HG03521 (cell line): Measurements from ENCODE around the gene MYO16.
"Not testable (repeated sequence)": the region's sequence is repeated elsewhere in the genome, so short reads cannot be mapped to it uniquely, and the experiment has no call there.

Source experiments
- ATAC-seq: cut with Tn5 transposase; IDR thresholded peaks from one replicate; pipeline ENCODE4 v1.9.1; 2021; ENCODE audit warnings: mild to moderate bottlenecking, moderate library complexity; ENCODE audit not compliant: unreplicated experiment

Gene MYO16

DNA sequence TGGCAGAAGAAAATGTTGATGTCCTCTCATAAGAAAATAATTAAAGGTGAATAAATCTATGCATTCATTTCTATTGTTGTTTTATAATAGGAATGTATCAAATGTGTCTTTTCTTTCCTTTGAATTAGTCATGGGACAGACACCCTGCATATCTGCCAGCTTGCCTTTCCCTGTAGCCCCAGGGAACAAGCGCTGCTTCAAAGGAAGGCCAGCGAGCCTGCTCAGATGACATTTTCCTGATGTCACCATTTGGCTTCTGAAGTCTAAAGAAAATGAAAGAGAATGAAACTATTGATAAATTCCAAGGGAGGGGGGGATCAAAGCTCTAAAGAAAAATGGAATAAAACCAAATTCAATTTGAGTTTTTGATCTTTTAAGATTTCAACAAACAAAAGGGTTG, 582.2 kb downstream of the MYO16 start:
- no peak for ATAC-seq

DNA sequence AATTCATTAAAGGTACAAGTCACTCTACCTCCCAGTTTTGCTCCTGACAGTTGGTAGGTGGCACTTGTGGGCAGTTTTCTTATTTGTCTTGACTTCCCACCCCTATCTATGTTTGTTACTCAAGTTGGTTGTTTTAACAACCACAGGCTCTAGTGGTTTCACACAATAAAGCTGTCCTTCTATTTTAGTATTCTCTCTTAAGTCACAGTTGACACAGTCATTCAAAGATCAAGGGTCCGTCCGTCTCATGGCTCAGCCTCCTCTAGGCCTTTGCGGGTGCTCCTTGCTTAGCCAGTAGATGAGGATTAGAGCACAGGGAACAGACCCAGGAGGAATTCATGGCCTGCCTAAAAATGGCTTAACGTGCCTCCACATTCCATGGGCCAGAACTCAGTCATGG, 583.2 kb downstream of the MYO16 start:
- ATAC-seq = no peak

DNA sequence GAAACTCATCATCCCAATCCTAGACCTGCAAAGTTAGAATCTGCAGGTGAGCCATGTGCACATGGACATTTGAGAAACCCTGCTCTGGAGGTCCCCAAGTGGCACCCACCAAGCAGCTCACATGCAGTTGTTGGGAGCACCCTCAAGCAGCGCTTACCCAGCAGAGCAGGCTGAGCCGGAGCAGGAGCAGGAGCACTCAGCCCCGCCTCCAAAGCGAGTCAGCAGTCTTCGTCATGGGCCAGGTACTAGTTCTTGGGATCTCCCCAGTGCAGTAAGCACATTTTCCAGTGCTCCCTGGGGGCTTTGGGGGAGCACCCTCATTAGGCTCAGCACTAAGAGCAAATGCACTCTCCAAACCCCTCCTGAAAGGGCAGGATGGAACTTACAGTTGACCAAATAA, 584.3 kb downstream of the MYO16 start:
- no peak for ATAC-seq

DNA sequence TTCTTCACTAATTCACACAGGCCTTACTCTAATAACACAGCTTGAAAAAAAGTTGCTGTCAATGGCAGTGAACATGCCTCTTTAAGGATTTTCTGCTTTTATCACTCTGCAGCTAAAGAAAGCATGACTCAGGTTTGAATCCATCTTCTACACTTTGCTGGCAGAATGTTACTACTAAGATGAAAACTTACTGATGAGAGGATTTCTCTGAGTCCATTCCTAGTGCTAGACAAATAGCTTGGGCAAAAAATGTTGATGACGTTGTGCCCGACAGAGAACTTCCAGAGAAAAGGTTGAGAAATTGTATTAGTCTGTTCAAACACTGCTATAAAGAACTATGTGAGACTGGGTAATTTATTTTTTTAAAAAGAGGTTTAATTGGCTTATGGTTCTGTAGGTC, 585.0 kb downstream of the MYO16 start:
- no peak for ATAC-seq

DNA sequence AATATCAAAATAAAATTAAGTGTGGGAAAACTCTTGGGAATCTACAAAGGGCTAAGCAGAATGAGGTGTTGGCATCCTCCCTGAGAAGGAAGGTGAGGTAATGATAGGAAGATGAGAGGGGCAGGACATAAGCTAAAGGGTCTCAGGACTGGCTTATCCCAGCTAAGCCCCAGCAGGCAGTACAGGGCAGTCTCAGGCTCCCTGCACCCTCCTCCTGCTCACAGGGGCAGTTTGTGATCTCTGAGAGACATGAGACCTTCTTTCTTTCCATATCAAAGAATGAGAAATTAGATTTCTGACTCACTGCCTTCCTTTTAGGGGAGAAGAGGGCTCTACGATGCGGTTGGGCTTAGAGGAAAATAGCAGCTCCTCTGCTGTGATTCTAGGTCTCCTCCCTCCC, 586.0 kb downstream of the MYO16 start:
- no peak for ATAC-seq

DNA sequence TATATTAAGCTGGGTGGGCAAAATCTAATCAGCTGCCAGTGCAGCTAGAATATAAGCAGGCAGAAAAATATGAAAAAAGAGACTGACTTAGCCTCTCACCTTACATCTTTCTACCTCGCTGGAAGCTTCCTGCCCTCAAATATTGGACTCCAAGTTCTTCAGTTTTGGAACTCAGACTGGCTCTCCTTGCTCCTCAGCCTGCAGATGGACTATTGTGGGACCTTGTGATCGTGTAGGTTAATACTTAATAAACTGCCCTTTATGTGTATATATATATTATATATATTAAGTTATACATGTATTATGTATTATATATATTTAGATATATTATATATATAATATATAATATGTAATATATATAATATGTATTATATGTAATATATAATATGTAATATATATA, 588.1 kb downstream of the MYO16 start:
- not testable (repeated sequence) for ATAC-seq

DNA sequence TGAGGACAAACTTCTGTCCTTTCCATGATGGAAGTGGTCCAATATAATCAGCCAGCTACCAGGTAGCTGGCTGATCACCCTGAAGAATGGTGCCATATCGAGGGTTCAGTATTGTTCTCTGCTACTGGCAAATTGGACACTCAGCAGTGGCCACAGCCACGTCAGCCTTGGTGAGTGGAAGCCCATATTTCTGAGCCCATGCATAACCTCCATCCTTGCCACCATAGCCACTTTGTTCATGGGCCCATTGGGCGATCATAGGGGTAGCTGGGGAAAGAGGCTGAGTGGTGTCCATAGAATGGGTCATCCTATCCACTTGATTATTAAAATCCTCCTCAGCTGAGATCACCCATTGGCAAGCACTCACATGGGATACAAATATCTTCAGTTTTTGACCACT, 591.2 kb downstream of the MYO16 start:
- no peak for ATAC-seq

DNA sequence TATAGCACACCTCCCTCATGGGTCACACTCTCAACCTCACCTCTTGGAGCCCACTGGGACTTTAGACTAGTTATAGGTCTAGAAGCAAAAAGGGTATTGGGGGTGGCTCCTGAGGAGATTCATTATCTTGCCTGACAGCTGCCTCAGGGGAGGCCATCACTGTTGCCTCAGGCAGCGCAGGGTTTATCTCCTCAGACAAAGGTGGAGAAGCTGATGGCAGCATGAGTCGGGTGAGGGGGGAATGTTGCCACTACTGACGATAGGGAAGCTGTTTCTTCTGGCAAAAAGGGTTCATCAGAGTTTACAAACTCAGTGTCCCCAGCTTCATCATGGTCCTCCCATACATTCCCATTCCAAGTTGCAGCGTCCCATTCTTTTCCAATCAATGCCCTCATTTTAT, 594.6 kb downstream of the MYO16 start:
- ATAC-seq = no peak

DNA sequence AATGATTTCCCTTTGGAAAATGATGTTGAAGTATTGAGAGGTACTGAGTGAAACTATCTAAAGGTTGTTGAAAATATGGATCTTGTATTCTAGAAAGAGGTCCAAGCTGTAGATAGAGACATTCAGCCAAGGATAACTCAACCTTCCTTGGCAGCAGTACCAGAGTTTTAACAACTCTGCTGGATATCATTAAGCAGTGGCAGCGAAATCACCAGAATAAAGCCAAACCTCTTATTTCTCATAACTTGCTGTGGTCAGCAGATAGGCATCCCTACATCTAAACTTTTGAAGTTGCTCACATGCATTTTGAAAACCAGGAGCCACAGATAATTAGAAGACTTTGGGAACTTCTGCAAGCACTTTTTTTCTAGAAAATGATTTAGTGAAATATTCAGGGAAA, 597.2 kb downstream of the MYO16 start:
- ATAC-seq = no peak

DNA sequence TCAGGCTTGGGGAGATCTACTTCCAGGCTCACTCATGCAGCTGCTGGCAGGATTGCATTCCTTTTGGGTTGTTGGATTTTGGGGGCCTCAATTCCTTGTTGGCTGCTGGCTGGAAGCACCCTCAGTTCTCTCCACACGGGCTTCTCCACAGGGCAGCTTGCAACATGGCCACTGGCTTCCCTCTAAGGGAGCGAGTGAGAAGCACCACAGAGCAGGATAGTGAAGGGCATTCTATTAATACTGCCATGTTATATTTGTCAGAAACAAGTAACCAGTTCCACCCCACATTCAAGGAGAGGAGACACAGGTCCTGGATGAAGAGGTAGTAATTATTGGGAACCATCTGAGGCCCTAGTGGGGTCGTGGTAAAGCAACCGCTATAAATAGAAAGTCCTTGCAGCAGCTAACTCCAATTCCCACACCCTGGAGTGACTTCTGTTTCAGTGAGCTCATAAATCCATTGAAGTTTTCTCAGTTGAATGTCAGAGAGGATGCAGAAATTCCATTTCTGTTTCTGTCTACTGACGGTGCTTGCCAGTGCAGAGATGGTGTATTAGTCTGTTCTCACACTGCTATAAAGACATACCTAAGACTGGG, 598.0 kb downstream of the MYO16 start:
- ATAC-seq = no peak

DNA sequence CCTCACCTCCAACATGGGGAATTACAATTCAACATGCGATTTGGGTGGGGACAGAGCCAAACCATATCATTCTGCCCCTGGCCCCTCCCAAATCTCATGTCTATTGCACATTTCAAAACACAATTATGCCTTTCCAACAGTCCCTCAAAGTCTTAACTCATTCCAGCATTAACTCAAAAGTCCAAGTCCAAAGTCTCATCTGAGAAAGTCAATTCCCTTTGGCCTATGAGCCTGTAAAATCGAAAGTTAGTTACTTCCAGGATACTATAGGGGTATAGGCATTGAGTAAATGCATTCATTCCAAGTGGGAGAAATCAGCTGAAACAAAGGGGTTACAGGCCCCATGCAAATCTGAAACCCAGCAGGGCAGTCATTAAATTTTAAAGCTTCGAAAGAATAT, 598.8 kb downstream of the MYO16 start:
- no peak for ATAC-seq

DNA sequence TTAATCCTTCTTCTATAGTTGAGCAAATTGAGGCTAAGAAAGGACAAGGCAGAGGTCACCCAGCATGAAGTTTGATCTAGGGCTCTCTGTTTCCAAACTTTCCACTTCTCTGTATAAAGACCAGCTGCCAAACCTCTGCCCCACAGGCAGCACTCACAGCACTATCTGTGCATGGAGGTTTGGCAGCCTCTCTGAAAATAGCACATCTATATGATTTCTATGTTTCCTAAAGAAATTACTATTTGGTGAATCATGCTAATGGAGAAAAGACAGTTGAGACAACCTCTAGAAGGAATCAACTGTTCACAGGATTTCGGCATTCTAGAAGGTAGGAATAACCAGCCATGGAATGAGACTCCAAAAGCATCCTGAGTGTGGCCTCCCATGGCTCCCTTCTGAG, 602.5 kb downstream of the MYO16 start:
- no peak for ATAC-seq

DNA sequence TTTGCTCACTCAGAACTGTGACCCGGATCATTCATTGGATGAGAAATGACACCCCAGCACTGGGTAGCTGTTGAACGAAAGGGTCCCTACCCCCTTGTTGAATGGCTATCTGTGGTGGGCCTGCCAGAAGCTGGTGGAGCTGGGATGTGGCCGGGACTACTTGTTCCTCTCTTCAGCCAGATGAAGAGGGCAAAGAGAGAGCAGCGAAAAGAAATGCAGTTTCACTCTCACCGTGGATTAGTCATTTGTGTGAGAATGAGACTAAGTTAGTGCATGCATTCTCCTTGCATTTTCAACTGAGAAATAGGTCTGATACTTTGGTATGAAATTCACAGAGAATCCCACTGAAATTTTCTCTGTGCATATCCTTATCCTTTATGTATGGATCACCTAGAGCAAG, 603.9 kb downstream of the MYO16 start:
- no peak for ATAC-seq

DNA sequence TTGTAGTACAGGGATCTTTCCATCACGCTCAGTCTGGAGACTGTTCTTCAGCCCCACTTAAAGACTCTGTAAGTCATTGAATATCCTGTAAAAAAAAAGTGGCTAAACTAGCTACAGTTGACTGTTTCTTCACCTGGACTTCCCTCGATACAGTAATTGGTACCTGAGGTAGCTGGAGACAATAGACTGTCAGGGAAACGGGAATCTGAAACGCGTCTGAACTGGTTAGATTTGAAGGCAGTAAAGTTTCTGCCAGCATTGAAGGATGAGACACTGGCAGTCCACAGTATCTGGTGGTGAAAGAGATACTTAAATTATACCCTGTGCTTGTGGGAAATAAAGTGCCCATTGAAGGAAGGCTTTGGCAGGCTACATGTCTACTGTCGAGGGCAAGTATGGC, 606.5 kb downstream of the MYO16 start:
- no peak for ATAC-seq

DNA sequence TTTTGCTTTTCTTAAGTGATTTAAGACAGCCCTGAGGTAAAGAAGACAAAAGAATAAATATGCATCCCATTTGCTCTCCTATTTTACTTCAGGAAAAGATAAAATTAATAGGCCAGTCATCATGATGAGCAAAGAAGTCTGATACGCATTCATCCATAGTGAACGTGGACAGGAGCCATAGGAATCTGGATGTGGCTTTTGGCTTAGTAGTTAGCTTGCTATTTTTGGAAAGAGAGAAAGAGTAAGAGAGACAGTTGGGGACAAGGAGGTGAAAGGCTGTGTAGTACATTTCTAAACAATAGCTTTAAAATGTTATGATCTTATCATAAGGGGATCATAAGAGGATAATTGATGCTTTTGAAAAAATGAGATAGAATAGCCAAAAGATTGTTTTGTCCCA, 611.7 kb downstream of the MYO16 start:
- no peak for ATAC-seq

DNA sequence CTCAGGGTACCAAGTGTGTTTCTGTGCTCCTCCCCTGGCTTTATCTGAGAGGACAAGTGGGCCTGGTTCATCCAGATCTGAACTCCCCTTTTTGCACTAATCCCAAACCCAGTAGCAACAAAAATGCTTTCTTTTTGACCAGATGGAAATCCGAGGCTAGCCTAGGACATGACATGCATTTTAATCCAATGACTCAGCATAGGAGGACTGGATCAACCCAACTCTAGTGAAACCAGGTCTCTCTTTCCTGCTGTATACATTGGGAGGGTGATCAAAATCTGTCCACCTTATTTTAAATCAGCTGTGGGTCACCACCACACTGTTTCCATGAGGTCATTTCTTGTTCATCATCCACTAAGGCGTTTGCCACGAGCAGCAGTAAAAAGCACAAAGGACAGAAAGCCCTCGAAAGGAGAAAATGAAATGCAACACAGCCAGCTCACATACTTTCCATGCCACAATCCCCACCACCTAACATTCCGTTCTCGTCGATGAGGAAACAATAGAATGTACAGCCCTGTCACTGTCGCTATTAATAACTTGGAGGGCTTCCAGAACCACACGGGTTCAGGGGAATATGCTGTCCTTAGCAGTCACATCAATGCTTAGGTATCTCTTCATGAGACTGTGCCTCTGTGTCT, 614.0 kb downstream of the MYO16 start:
- no peak for ATAC-seq

DNA sequence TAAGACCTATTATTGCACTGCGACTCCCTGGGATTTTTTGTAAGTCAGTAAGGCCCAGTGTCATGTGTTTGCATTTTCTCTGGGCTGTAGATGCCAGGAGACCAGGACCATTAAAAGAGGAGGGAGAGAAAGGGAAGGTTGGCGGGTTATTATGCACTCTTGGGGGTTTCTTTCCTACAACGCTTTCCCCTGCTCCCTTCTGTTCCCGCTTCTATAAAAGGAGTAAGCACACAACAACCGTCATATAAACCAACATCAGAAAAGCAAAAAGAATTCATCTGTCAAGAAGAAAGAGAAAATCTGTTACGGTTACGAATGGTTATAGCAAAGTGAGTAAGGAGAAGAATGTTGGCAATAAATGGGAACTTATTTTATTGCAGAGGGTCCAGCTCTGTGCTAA, 615.2 kb downstream of the MYO16 start:
- ATAC-seq = no peak

DNA sequence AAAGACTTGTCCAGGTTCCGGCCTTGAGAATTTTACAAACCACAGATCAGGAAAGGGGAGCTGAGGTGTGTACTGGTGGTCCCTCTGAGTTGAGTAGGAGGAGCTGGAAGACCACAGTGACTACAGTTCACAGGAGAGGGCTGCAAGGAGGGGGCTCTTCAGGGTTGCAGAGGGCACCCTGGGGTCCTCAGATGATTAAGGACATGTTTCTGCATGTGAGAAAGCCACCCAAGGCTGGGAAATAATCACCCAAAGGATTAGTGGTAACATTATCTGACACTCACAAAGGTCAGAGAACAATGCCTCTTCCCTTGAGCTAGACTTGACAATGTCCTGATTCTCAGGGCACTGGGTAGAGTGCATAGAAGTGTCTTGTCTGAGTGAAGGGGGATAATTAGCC, 616.6 kb downstream of the MYO16 start:
- ATAC-seq = no peak

DNA sequence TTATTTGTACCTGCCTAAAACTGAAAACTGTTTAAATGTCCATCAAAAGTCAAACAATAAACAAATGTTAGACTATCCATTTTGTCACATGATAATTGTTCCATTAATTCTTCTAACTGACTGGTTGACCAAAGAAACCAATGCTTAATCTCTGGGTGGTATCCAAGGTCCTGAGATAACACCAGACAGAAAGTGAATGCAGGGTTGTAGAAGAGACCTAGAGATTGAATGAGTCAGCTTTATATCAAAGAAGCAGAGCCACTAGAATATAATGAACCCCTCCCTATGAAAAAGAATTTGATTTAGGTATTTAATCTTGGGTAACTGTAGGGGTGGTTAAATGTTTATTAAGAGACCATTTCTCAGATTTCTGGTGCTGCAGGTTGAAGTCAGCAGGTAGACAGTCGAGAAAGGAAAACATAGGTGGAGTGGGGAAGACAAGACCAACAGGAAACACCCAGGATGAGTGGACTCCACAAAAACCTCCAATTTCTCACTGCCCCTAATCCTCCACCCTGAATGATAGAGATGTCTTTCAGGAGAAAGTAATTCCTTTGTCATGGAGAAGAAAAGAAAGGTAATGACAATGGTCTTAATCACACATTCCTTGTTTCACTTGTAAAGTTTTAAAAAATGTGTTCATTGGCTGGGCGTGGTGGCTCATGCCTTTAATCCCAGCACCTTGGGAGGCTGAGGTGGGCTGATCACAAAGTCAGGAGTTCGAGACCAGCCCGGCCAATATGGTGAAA, 620.5 kb downstream of the MYO16 start:
- ATAC-seq = no peak

DNA sequence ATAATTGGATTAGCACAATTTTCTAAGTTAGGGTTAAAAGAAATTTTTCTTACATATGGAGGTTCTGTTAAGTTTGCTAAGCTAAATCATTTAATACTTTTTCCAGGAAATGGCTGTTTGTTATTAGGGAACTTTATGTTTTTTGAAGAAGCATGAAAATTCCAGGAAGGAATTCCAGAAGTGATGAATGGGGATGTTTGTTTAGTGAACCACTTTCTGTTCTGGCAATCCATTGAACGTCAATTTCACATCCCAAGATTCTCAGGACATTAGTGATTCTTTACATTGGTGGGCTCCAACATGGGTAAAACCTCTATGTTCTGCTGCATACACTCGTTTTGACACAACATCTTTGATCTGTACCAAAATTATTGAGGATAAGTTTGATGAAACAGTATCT, 622.5 kb downstream of the MYO16 start:
- no peak for ATAC-seq

DNA sequence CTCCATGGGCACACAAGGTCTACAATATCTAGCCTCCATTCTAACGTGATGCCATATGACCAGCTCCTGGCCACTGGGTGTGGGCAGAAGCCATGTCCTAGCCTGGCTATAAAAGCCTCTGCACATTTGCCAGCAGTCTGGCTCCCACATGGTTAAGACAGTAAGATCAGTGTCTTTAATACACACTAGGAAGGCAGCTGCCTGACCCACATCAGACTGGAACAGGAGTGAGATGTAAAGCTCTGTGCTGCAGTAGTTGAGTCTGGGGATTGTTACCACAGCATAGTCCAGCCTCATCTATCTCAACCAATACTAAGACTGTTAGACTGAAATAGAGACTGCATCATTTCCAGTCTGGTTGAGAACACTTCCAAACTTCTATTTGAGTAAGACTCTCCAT, 623.9 kb downstream of the MYO16 start:
- no peak for ATAC-seq

DNA sequence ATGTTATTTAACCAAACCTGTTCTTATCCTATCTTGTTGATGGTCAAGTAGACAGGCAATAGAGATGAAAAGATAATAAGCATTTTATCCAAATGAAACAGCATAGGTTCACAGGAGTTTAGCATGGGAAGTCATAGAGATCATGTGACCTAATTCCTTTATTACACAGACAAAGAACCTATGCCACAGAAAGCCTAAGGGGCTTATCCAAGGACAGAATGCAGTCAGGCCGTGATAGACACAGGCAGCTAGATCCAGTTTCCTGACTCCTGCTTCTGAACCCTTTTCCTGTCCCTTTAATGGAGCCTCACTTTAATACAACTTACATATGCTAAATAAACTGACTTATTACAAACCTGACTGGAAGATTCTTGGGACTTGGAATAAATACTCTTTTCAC, 624.9 kb downstream of the MYO16 start:
- no peak for ATAC-seq
